HCT116 (cell line): ENCODE data around the gene GPR101. TPM values are rescaled to one million over a fixed set of nuclear protein-coding genes. Genes with fewer than 3 reads are reported as not detected.

Experiments
- ATAC-seq: fragments of 200-7000 bp; cut with Tn5 transposase; 2 replicates; pipeline ENCODE4 v1.9.1; 2020; ENCODE audit warnings: mild to moderate bottlenecking, moderate library complexity
- BruUV-seq: library from RNA; stranded (reverse); fragments of 400-500 nt; replicated peaks from 2 replicates; lab custom pipeline; 2021; lab: Mats Ljungman, UMichigan
- CTCF ChIA-PET: fragments of 300-600 bp; sonication (Branson Sonifier 250); formaldehyde crosslinking; loops from one replicate; lab custom pipeline; 2021; ENCODE audit warnings: antibody characterized with exemption; lab: Charles Lee
- POLR2A ChIA-PET: fragments of 300-600, 350-600 bp; sonication (Branson Sonifier 250); formaldehyde crosslinking; loops from one replicate; lab custom pipeline; 2021; ENCODE audit warnings: antibody characterized with exemption; lab: Charles Lee
- RAD21 ChIA-PET, 2 experiments: fragments of 300-600 bp; sonication (Branson Sonifier 250); formaldehyde crosslinking; loops; one replicate each; lab custom pipeline; 2023; ENCODE audit warnings: low total read pairs in 2 of 2; ENCODE audit not compliant: uncharacterized antibody in 2 of 2, unreplicated experiment in 2 of 2, low non-redundant PET in 1 of 2; lab: Charles Lee
- DNase-seq: peaks from one replicate; pipeline ENCODE4 v3.0.0-alpha.2; 2010; ENCODE audit warnings: low read depth, low spot score
- H2AFZ ChIP-seq: fragments of 200-600 bp; shearing (Covaris generic), sonication (generic); 2 replicates; pipeline ENCODE4 v1.6.1; 2017; ENCODE audit warnings: low read depth, mixed run types, mixed read lengths, antibody characterized with exemption, low read length; ENCODE audit not compliant: poor library complexity, severe bottlenecking
- H3K27ac ChIP-seq: 2 replicates; pipeline ENCODE4 v1.5.1; 2012; ENCODE audit warnings: low read depth, low read length
- H3K27me3 ChIP-seq: fragments of 200-600 bp; sonication (generic); 2 replicates; pipeline ENCODE4 v1.6.1; 2016; ENCODE audit warnings: mixed run types, low read length, mixed read lengths; ENCODE audit not compliant: insufficient read depth
- H3K36me3 ChIP-seq, 2 experiments: fragments of 200-500 bp in 1 of 2; fragments of 200-600 bp in 1 of 2; sonication (Bioruptor generic) in 1 of 2; sonication (generic) in 1 of 2; 2 replicates each; pipeline versions ENCODE4 v1.5.1 to v1.6.1; 2014 to 2016; ENCODE audit warnings: low read length in 2 of 2, inconsistent platforms in 1 of 2, mixed read lengths in 1 of 2, mixed run types in 1 of 2; ENCODE audit not compliant: insufficient read depth in 2 of 2, control insufficient read depth in 1 of 2
- H3K4me1 ChIP-seq, 2 experiments: fragments of 200-600 bp in 1 of 2; sonication (generic) in 1 of 2; 2 replicates each; pipeline versions ENCODE4 v1.5.1 to v1.6.1; 2012 to 2017; ENCODE audit warnings: low read length in 2 of 2, inconsistent platforms in 1 of 2, mild to moderate bottlenecking in 1 of 2, mixed read lengths in 1 of 2, mixed run types in 1 of 2, moderate library complexity in 1 of 2; ENCODE audit not compliant: insufficient read depth in 2 of 2, control insufficient read depth in 1 of 2
- H3K4me2 ChIP-seq: fragments of 200-600 bp; sonication (generic); 2 replicates; pipeline ENCODE4 v1.6.1; 2017; ENCODE audit warnings: mixed run types, low read length, mixed read lengths
- H3K4me3 ChIP-seq, 2 experiments: fragments of 200-600 bp in 1 of 2; sonication (generic) in 1 of 2; replicated peaks in 1 of 2; 2 replicates each; pipeline ENCODE4 v1.5.1; 2011 to 2016; ENCODE audit warnings: low read length in 2 of 2, control low read depth in 1 of 2, low read depth in 1 of 2, mild to moderate bottlenecking in 1 of 2, mixed read lengths in 1 of 2, mixed run types in 1 of 2
- H3K79me2 ChIP-seq: fragments of 200-600 bp; sonication (generic); 2 replicates; pipeline ENCODE4 v1.6.1; 2017; ENCODE audit warnings: mild to moderate bottlenecking, mixed run types, low read length, moderate library complexity, mixed read lengths; ENCODE audit not compliant: insufficient read depth
- H3K9ac ChIP-seq: fragments of 200-600 bp; sonication (generic); 2 replicates; pipeline ENCODE4 v1.6.1; 2016; ENCODE audit warnings: low read length, mixed read lengths
- H3K9me2 ChIP-seq: fragments of 200-600 bp; sonication (generic), shearing (Covaris generic); 2 replicates; pipeline ENCODE4 v1.6.1; 2017; ENCODE audit warnings: mixed run types, mild to moderate bottlenecking, moderate library complexity; ENCODE audit not compliant: insufficient read depth
- H3K9me3 ChIP-seq, 2 experiments: fragments of 200-500 bp in 1 of 2; fragments of 200-600 bp in 1 of 2; sonication (Bioruptor generic) in 1 of 2; sonication (generic) in 1 of 2; 2 replicates each; pipeline ENCODE4 v1.6.1; 2014 to 2017; ENCODE audit warnings: low read length in 2 of 2, mixed read lengths in 2 of 2, inconsistent platforms in 1 of 2, low read depth in 1 of 2, mild to moderate bottlenecking in 1 of 2, mixed run types in 1 of 2, moderate library complexity in 1 of 2; ENCODE audit not compliant: control insufficient read depth in 1 of 2, insufficient read depth in 1 of 2
- H4K20me1 ChIP-seq: fragments of 200-600 bp; sonication (generic), shearing (Covaris generic); 2 replicates; pipeline ENCODE4 v1.6.1; 2017; ENCODE audit warnings: mixed run types, mild to moderate bottlenecking, moderate library complexity; ENCODE audit not compliant: insufficient read depth
- ATF3 ChIP-seq: IDR thresholded peaks from 2 replicates; pipeline ENCODE4 v1.6.1; 2012
- CBX3 ChIP-seq: IDR thresholded peaks from 2 replicates; pipeline ENCODE4 v1.6.1; 2012; ENCODE audit warnings: low read depth
- EGR1 ChIP-seq: IDR thresholded peaks from 2 replicates; pipeline ENCODE4 v1.6.1; 2012; ENCODE audit warnings: low read depth
- ELF1 ChIP-seq: IDR thresholded peaks from 2 replicates; pipeline ENCODE4 v1.6.1; 2012; ENCODE audit warnings: low read depth, borderline replicate concordance
- EZH2 ChIP-seq: fragments of 200-600 bp; sonication (generic); IDR thresholded peaks from 2 replicates; pipeline ENCODE4 v1.6.1; 2017; ENCODE audit warnings: antibody characterized with exemption, mixed run types
- EZH2phosphoT487 ChIP-seq: fragments of 200-600 bp; IDR thresholded peaks from 2 replicates; pipeline ENCODE4 v1.6.1; 2018; ENCODE audit warnings: antibody characterized with exemption, borderline replicate concordance
- FOSL1 ChIP-seq: IDR thresholded peaks from 2 replicates; pipeline ENCODE4 v1.6.1; 2012; ENCODE audit warnings: low read depth
- MAX ChIP-seq: IDR thresholded peaks from 2 replicates; pipeline ENCODE4 v1.6.1; 2012
- POLR2A ChIP-seq: IDR thresholded peaks from 2 replicates; pipeline ENCODE4 v1.7.0; 2011; ENCODE audit warnings: borderline replicate concordance; ENCODE audit not compliant: insufficient read depth, insufficient read length; ENCODE audit errors: extremely low read depth
- POLR2AphosphoS5 ChIP-seq: IDR thresholded peaks from 2 replicates; pipeline ENCODE4 v1.6.1; 2011; ENCODE audit warnings: mild to moderate bottlenecking, low read depth, low read length, moderate library complexity
- REST ChIP-seq: IDR thresholded peaks from 2 replicates; pipeline ENCODE4 v1.6.1; 2012; ENCODE audit warnings: low read depth
- SIN3A ChIP-seq: IDR thresholded peaks from 2 replicates; pipeline ENCODE4 v1.6.1; 2012; ENCODE audit warnings: low read depth
- SRF ChIP-seq: IDR thresholded peaks from 2 replicates; pipeline ENCODE4 v1.6.1; 2012; ENCODE audit warnings: low read depth
- TCF7L2 ChIP-seq: IDR thresholded peaks from 2 replicates; pipeline ENCODE4 v1.7.0; 2011; ENCODE audit warnings: borderline replicate concordance, inconsistent platforms; ENCODE audit not compliant: insufficient read depth, insufficient read length; ENCODE audit errors: extremely low read depth
- YY1 ChIP-seq: IDR thresholded peaks from 2 replicates; pipeline ENCODE4 v1.6.1; 2011; ENCODE audit warnings: low read length, low read depth, moderate library complexity, mild to moderate bottlenecking; ENCODE audit not compliant: insufficient replicate concordance; ENCODE audit errors: extremely low read depth
- ZFX ChIP-seq: fragments of 450-650 bp; IDR thresholded peaks from 2 replicates; pipeline ENCODE4 v1.6.1; 2017
- intact Hi-C: fragments of 100-400 bp; cut with micrococcal nuclease; formaldehyde crosslinking; loops from 2 replicates; pipeline ENCODE4 v1.10.0; 2022
- total RNA-seq: library from RNA; stranded (reverse); gene quantifications from one replicate; pipeline ENCODE4 v1.2.1, GENCODE V29; 2021; ENCODE audit not compliant: unreplicated experiment

GPR101 gene
- total RNA-seq, 1 experiment from 2014 or later: not detected

- ChIA-PET POLR2A (no interaction called here), CTCF (no interaction called here), RAD21 (no interaction called here)
- H2AFZ ChIP-seq: no peak overlapping the region
- H3K9me3 ChIP-seq: no peaks in the 10 kb centered on the region
- no peaks in the 10 kb centered on the region for H4K20me1 ChIP-seq
- ATAC-seq (no peak), DNase-seq (no peak)
- intact Hi-C loops: no loop called here
- no peaks in the 10 kb centered on the region for H3K79me2 ChIP-seq
- no peaks in the 10 kb centered on the region for H3K9me2 ChIP-seq
- H3K4me2 ChIP-seq: no peak overlapping the region
- H3K4me3 ChIP-seq: no peak overlapping the region
- TF ChIP-seq TCF7L2 (no peak), EGR1 (no peak), REST (no peak), EZH2 (no peak), SIN3A (no peak), ELF1 (no peak), CBX3 (no peak), POLR2AphosphoS5 (no peak), FOSL1 (no peak), EZH2phosphoT487 (no peak), ATF3 (no peak), ZFX (no peak), POLR2A (no peak), SRF (no peak), MAX (no peak), YY1 (no peak)
- H3K27ac ChIP-seq: no peak overlapping the region
- no peaks in the 10 kb centered on the region for H3K4me1 ChIP-seq
- BruUV-seq: no TSS peak
- no peaks in the 10 kb centered on the region for H3K36me3 ChIP-seq
- H3K27me3 ChIP-seq: peaks cover 17% of the 10 kb centered on the region
- H3K9ac ChIP-seq: no peak overlapping the region
Measured at GRCh38 chrX:137058339-137059127, 24.7 kb upstream of the GPR101 start.
